HG02623 (cell line): ENCODE results near the gene TMPRSS6.

ENCODE experiments used
- ATAC-seq: cut with Tn5 transposase; IDR thresholded peaks from one replicate; pipeline ENCODE4 v1.9.1; 2021; ENCODE audit warnings: moderate library complexity; ENCODE audit not compliant: unreplicated experiment

The TMPRSS6 gene

GRCh38 chr22:37118083-37118482 lies 8.6 kb upstream of the TMPRSS6 start:
- ATAC-seq, result no peak

- ATAC-seq, result no peak
Observed at GRCh38 chr22:37117092-37117491, 7.6 kb upstream of the TMPRSS6 start.

- no peak for ATAC-seq
Observed at GRCh38 chr22:37115032-37115431, 5.5 kb upstream of the TMPRSS6 start.

- ATAC-seq, result no peak
Observed at GRCh38 chr22:37113757-37114156, 4.2 kb upstream of the TMPRSS6 start.

GRCh38 chr22:37112084-37112728 lies 2.7 kb upstream of the TMPRSS6 start:
- no peak for ATAC-seq

- no peak for ATAC-seq
Observed at GRCh38 chr22:37111156-37111717, 1.7 kb upstream of the TMPRSS6 start.

- ATAC-seq, result no peak
Observed at GRCh38 chr22:37107816-37108621, 1.5 kb downstream of the TMPRSS6 start.

GRCh38 chr22:37105990-37106389 lies 3.5 kb downstream of the TMPRSS6 start:
- ATAC-seq, result no peak

- ATAC-seq, result no peak
Observed at GRCh38 chr22:37105154-37105553, 4.4 kb downstream of the TMPRSS6 start.

- ATAC-seq, result no peak
Observed at GRCh38 chr22:37103656-37104452, 5.7 kb downstream of the TMPRSS6 start.

GRCh38 chr22:37103151-37103550 lies 6.4 kb downstream of the TMPRSS6 start:
- no peak for ATAC-seq

GRCh38 chr22:37101311-37102066 lies 8.0 kb downstream of the TMPRSS6 start:
- no peak for ATAC-seq

- ATAC-seq, result no peak
Observed at GRCh38 chr22:37100589-37101127, 8.9 kb downstream of the TMPRSS6 start.

- no peak for ATAC-seq
Observed at GRCh38 chr22:37098976-37099591, 10.4 kb downstream of the TMPRSS6 start.

- no peak for ATAC-seq
Observed at GRCh38 chr22:37097346-37097745, 12.2 kb downstream of the TMPRSS6 start.

GRCh38 chr22:37095113-37095512 lies 14.4 kb downstream of the TMPRSS6 start:
- no peak for ATAC-seq

- ATAC-seq, result no peak
Observed at GRCh38 chr22:37094239-37094638, 15.3 kb downstream of the TMPRSS6 start.

- ATAC-seq, result no peak
Observed at GRCh38 chr22:37092997-37093396, 16.5 kb downstream of the TMPRSS6 start.

- ATAC-seq, result no peak
Observed at GRCh38 chr22:37091994-37092393, 17.5 kb downstream of the TMPRSS6 start.
